GM21737 (cell line): ENCODE data around the gene IFT122.

Experiments used
- ATAC-seq: cut with Tn5 transposase; IDR thresholded peaks from one replicate; pipeline ENCODE4 v1.9.1; 2021; ENCODE audit warnings: mild to moderate bottlenecking, moderate library complexity; ENCODE audit not compliant: unreplicated experiment

IFT122 gene

GRCh38 chr3:129567939-129568338 lies 127.9 kb downstream of the IFT122 start:
- ATAC-seq, result no peak

DNA sequence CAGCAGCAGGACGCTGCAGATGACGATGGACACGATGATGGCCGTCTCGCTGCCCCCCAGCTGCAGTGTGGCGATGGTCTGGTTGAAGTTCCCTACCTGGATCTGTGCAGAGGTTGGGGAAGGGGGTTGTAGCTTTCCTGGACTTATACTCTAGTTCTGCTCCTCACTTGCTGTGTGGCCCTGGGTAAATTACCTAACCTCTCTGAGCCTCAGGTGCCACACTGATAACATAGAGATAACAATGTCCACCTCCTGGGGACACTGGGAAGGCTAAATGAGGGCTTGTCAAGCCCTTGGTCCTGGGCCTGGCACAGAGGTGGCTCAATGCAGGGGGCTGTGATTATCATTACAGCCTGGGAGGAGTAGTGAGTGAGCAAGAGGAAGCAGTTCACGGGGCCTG lies 129.8 kb downstream of the IFT122 start:
- ATAC-seq, result no peak
